Lower leg skin (tissue), 3 donors: Measurements from ENCODE around the gene GOLGA8S.
"Not testable (repeated sequence)": the region's sequence is repeated elsewhere in the genome, so short reads cannot be mapped to it uniquely, and the experiment has no call there.

ENCODE experiments used
- CTCF ChIP-seq, 3 donors: fragments of 450-650 bp; IDR thresholded peaks; one replicate each; pipeline ENCODE4 v1.5.1; 2016; ENCODE audit warnings: antibody characterized with exemption in 3 of 3, mild to moderate bottlenecking in 3 of 3, moderate library complexity in 2 of 3
- POLR2A ChIP-seq, 2 donors: fragments of 450-650 bp; IDR thresholded peaks; one replicate each; pipeline ENCODE4 v1.6.1; 2016 to 2017; ENCODE audit warnings: antibody characterized with exemption in 2 of 2, mild to moderate bottlenecking in 1 of 2, moderate library complexity in 1 of 2

DNA sequence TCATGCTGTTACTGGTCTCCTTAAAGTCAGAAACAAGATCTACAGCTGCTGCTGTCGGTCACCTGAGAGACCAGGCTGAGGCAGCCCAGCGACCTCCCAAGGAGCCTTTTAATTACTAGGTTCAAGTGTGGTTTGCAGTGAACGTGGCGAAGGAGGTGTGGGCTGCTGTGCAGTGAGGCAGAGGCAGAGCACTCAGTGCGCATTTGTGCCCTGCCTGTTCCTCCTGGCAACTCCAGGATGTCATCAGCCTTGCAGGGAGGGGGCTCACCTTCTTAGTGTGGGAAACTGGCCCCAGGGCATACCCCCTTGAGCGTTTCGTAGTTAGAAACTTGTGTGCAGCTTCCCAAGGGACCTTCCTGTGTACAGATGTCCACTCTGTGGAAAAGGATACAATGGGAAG, 26.6 kb downstream of the GOLGA8S start:
- TF ChIP-seq CTCF, POLR2A (IDR thresholded peaks at IDR 0.05): not testable (repeated sequence)
